CD4-positive, alpha-beta T cell (primary cell): ENCODE data around the gene VPS37C. TPM values are rescaled to one million over a fixed set of nuclear protein-coding genes. Genes with fewer than 3 reads are reported as not detected.

Source experiments
- ATAC-seq: fragments of 200-7000 bp; cut with Tn5 transposase; one replicate; pipeline ENCODE4 v1.10.0; 2022; ENCODE audit warnings: mild to moderate bottlenecking; ENCODE audit not compliant: poor library complexity
- CTCF ChIA-PET: fragments of 350-600 bp; sonication (Branson Sonifier 250); formaldehyde crosslinking; loops from one replicate; lab custom pipeline; 2021; ENCODE audit warnings: antibody characterized with exemption, inconsistent platforms; lab: Charles Lee
- POLR2A ChIA-PET: fragments of 350-600 bp; sonication (Branson Sonifier 250); formaldehyde crosslinking; loops from one replicate; lab custom pipeline; 2021; ENCODE audit warnings: antibody characterized with exemption, inconsistent platforms; lab: Charles Lee
- DNase-seq, 14 experiments: peaks; one replicate each; pipeline ENCODE4 v3.0.0-alpha.2; 2013 to 2020; ENCODE audit warnings: mixed read lengths in 2 of 14
- H3K27ac ChIP-seq, 2 donors: one replicate each; pipeline versions ENCODE4 v1.5.1 to v1.7.0; 2013; ENCODE audit warnings: low read length in 2 of 2, low read depth in 1 of 2, mild to moderate bottlenecking in 1 of 2
- H3K27me3 ChIP-seq, 2 experiments: 1 replicate in 1 of 2; 2 replicates in 1 of 2; pipeline versions ENCODE4 v1.6.1 to v1.7.0; 2013; ENCODE audit warnings: low read length in 2 of 2, control low read depth in 1 of 2, mild to moderate bottlenecking in 1 of 2, moderate library complexity in 1 of 2; ENCODE audit not compliant: insufficient read depth in 2 of 2, control insufficient read depth in 1 of 2
- H3K36me3 ChIP-seq: one replicate; pipeline ENCODE4 v1.6.1; 2013; ENCODE audit warnings: low read length, control low read depth; ENCODE audit not compliant: insufficient read depth
- H3K4me1 ChIP-seq: one replicate; pipeline ENCODE4 v1.6.1; 2013; ENCODE audit warnings: low read length, control low read depth; ENCODE audit not compliant: insufficient read depth
- H3K4me3 ChIP-seq: one replicate; pipeline ENCODE4 v1.5.1; 2013; ENCODE audit warnings: mild to moderate bottlenecking, low read length, moderate library complexity
- H3K9me3 ChIP-seq, 2 experiments: 1 replicate in 1 of 2; 2 replicates in 1 of 2; pipeline versions ENCODE4 v1.6.1 to v1.7.0; 2013; ENCODE audit warnings: low read length in 2 of 2, mild to moderate bottlenecking in 2 of 2, control low read depth in 1 of 2, moderate library complexity in 1 of 2; ENCODE audit not compliant: control insufficient read depth in 1 of 2, insufficient read depth in 1 of 2
- H3K27ac Mint-ChIP-seq: one replicate; pipeline ENCODE4 v1.8.0; 2020; ENCODE audit warnings: mixed read lengths
- H3K27me3 Mint-ChIP-seq: one replicate; pipeline ENCODE4 v1.8.0; 2021; ENCODE audit warnings: mixed read lengths
- H3K36me3 Mint-ChIP-seq: one replicate; pipeline ENCODE4 v1.8.0; 2021; ENCODE audit warnings: low read depth, mixed read lengths
- H3K4me1 Mint-ChIP-seq: one replicate; pipeline ENCODE4 v1.8.0; 2021; ENCODE audit warnings: low read depth, mixed read lengths
- H3K4me3 Mint-ChIP-seq: one replicate; pipeline ENCODE4 v1.8.0; 2020; ENCODE audit warnings: mild to moderate bottlenecking, mixed read lengths
- H3K9me3 Mint-ChIP-seq: one replicate; pipeline ENCODE4 v1.8.0; 2020; ENCODE audit warnings: mixed read lengths
- CTCF ChIP-seq: fragments of 200-600 bp; IDR thresholded peaks from one replicate; pipeline ENCODE4 v1.8.0; 2022; ENCODE audit warnings: antibody characterized with exemption, mild to moderate bottlenecking
- intact Hi-C, 2 experiments: fragments of 100-400 bp; cut with DNase I in 1 of 2; cut with micrococcal nuclease in 1 of 2; formaldehyde crosslinking; loops; one replicate each; pipeline versions ENCODE4 v1.15.1 to v1.9.0; 2023 to 2025; cut with DNase I, micrococcal nuclease
- total RNA-seq, 174 experiments: library from RNA in 2 of 174; stranded (reverse) in 2 of 174; gene quantifications; one replicate each; pipeline ENCODE4 v1.2.3 and lab custom pipeline; 2021 to 2026

Gene VPS37C
- total RNA-seq, 2 experiments from 2014 or later: 1.8 to 2.0 TPM

- Mint-ChIP-seq H3K4me3 (peak overlapping the region; percentile 9), H3K9me3 (no peaks in the 10 kb centered on the region), H3K36me3 (peaks cover 75% of the 10 kb centered on the region), H3K27ac (peak overlapping the region; percentile 50), H3K27me3 (no peaks in the 10 kb centered on the region), H3K4me1 (peaks cover 62% of the 10 kb centered on the region)
- Histone ChIP-seq H3K4me3 (no peak overlapping the region), H3K36me3 (peaks cover 61% of the 10 kb centered on the region), H3K27me3 (no peaks in the 10 kb centered on the region), H3K9me3 (no peaks in the 10 kb centered on the region), H3K4me1 (peaks cover 43% of the 10 kb centered on the region), H3K27ac (peak overlapping the region in 1 of 2 donors; percentile 3)
- ChIA-PET CTCF (no interaction called here), POLR2A (interaction anchor here (1.1 to 2.5 kb wide), 5 partner anchors 12 to 213 kb away, joined by 3 to 8 read pairs (median 4); partner anchors contain the start of gene TMEM109)
- intact Hi-C loops: loop anchor here in 1 of 2 experiments (5.0 kb wide), 1 partner anchor 104 kb away; no protein-coding TSS in a partner anchor
- DNase-seq (no peak), ATAC-seq (no peak)
- no peak for TF ChIP-seq CTCF
Observed at GRCh38 chr11:61126256-61126655, 35.0 kb downstream of the VPS37C start.

GRCh38 chr11:61125310-61125684, 35.9 kb downstream of the VPS37C start:
- TF ChIP-seq CTCF: no peak
- Mint-ChIP-seq H3K4me3 (no peak overlapping the region), H3K9me3 (no peaks in the 10 kb centered on the region), H3K4me1 (peaks cover 72% of the 10 kb centered on the region), H3K27me3 (no peaks in the 10 kb centered on the region), H3K27ac (no peak overlapping the region), H3K36me3 (peaks cover 85% of the 10 kb centered on the region)
- H3K27ac ChIP-seq: no peak overlapping the region
- CTCF ChIA-PET: no interaction called here
- DNase-seq (no peak), ATAC-seq (no peak)
- H3K27me3 ChIP-seq: no peaks in the 10 kb centered on the region
- no peaks in the 10 kb centered on the region for H3K9me3 ChIP-seq
- intact Hi-C loops: loop anchor here in 1 of 2 experiments (5.0 kb wide), 1 partner anchor 103 kb away; no protein-coding TSS in a partner anchor
- peaks cover 70% of the 10 kb centered on the region for H3K36me3 ChIP-seq
- no peak overlapping the region for H3K4me3 ChIP-seq
- POLR2A ChIA-PET: interaction anchor here (1.1 to 2.5 kb wide), 5 partner anchors 12 to 212 kb away, joined by 3 to 8 read pairs (median 4); partner anchors contain the start of gene TMEM109
- peaks cover 50% of the 10 kb centered on the region for H3K4me1 ChIP-seq

GRCh38 chr11:61124574-61125309, 36.5 kb downstream of the VPS37C start:
- peaks cover 87% of the 10 kb centered on the region for H3K36me3 Mint-ChIP-seq
- Histone ChIP-seq H3K4me3 (no peak overlapping the region), H3K36me3 (peaks cover 76% of the 10 kb centered on the region), H3K4me1 (peaks cover 50% of the 10 kb centered on the region), H3K9me3 (no peaks in the 10 kb centered on the region), H3K27ac (no peak overlapping the region), H3K27me3 (no peaks in the 10 kb centered on the region)
- no peak for TF ChIP-seq CTCF
- no peaks in the 10 kb centered on the region for H3K9me3 Mint-ChIP-seq
- intact Hi-C loops: loop anchor here in 1 of 2 experiments (5.0 kb wide), 1 partner anchor 102 kb away; no protein-coding TSS in a partner anchor
- H3K27ac Mint-ChIP-seq: peak overlapping the region; percentile 75
- H3K4me1 Mint-ChIP-seq: peaks cover 72% of the 10 kb centered on the region
- CTCF ChIA-PET: no interaction called here
- peak overlapping the region; percentile 40 for H3K4me3 Mint-ChIP-seq
- POLR2A ChIA-PET: interaction anchor here (0.6 to 5.2 kb wide), 5 partner anchors 11 to 83 kb away, joined by 3 to 48 read pairs (median 4); no protein-coding TSS in a partner anchor
- H3K27me3 Mint-ChIP-seq: no peaks in the 10 kb centered on the region
- DNase-seq (no peak), ATAC-seq (no peak)
